ENCODE data around the gene RAD54L. TPM values are rescaled to one million over a fixed set of nuclear protein-coding genes. Genes with fewer than 3 reads are reported as not detected.

Gene RAD54L
- total RNA-seq, 2 donors from 2014 or later, result not detected

GRCh38 chr1:46278807-46279206 is 31.2 kb downstream of the RAD54L start:
- Histone ChIP-seq H3K9me3 (no peaks in the 10 kb centered on the region), H3K27ac (no peak overlapping the region), H3K4me3 (no peak overlapping the region), H3K27me3 (no peaks in the 10 kb centered on the region), H3K36me3 (peaks cover 40% of the 10 kb centered on the region), H3K4me1 (no peaks in the 10 kb centered on the region)
- no peak for TF ChIP-seq CTCF (IDR thresholded peaks at IDR 0.05)
- no peak for DNase-seq (ENCODE audit: low spot score)

- DNase-seq (ENCODE audit: low spot score), result no peak
- no peaks in the 10 kb centered on the region for H3K4me1 ChIP-seq
- H3K27me3 ChIP-seq, result no peaks in the 10 kb centered on the region
- H3K36me3 ChIP-seq, result peaks cover 49% of the 10 kb centered on the region
- no peak overlapping the region for H3K27ac ChIP-seq
- H3K4me3 ChIP-seq, result no peak overlapping the region
- no peaks in the 10 kb centered on the region for H3K9me3 ChIP-seq
- no peak for TF ChIP-seq CTCF (IDR thresholded peaks at IDR 0.05)
Measured at GRCh38 chr1:46280092-46280491, 32.5 kb downstream of the RAD54L start.

GRCh38 chr1:46281021-46281420 is 33.5 kb downstream of the RAD54L start:
- H3K27ac ChIP-seq, result no peak overlapping the region
- H3K4me1 ChIP-seq, result no peaks in the 10 kb centered on the region
- peaks cover 58% of the 10 kb centered on the region for H3K36me3 ChIP-seq
- no peak for DNase-seq (ENCODE audit: low spot score)
- H3K27me3 ChIP-seq, result no peaks in the 10 kb centered on the region
- no peak overlapping the region for H3K4me3 ChIP-seq
- no peaks in the 10 kb centered on the region for H3K9me3 ChIP-seq
- no peak for TF ChIP-seq CTCF (IDR thresholded peaks at IDR 0.05)

- Histone ChIP-seq H3K4me1 (no peaks in the 10 kb centered on the region), H3K4me3 (no peak overlapping the region), H3K27ac (no peak overlapping the region), H3K27me3 (no peaks in the 10 kb centered on the region), H3K9me3 (no peaks in the 10 kb centered on the region), H3K36me3 (peaks cover 47% of the 10 kb centered on the region)
- no peak for DNase-seq (ENCODE audit: low spot score)
- no peak for TF ChIP-seq CTCF (IDR thresholded peaks at IDR 0.05)
Measured at GRCh38 chr1:46284058-46284457, 36.5 kb downstream of the RAD54L start.

- Histone ChIP-seq H3K36me3 (peaks cover 39% of the 10 kb centered on the region), H3K4me3 (no peak overlapping the region), H3K4me1 (no peaks in the 10 kb centered on the region), H3K27ac (no peak overlapping the region), H3K9me3 (no peaks in the 10 kb centered on the region), H3K27me3 (no peaks in the 10 kb centered on the region)
- TF ChIP-seq CTCF (IDR thresholded peaks at IDR 0.05), result no peak
- DNase-seq (ENCODE audit: low spot score), result no peak
Measured at GRCh38 chr1:46284597-46285564, 37.3 kb downstream of the RAD54L start.
